Mammary epithelial cell (primary cell): ENCODE measurements around the gene MID1IP1.

Experiments
- CTCF ChIP-seq, 2 donors: IDR thresholded peaks in 1 of 2; conservative IDR thresholded peaks in 1 of 2; 2 replicates each; pipeline ENCODE4 v1.5.1; 2011 to 2012; ENCODE audit warnings: inconsistent platforms in 2 of 2, low read length in 2 of 2, mild to moderate bottlenecking in 2 of 2, control low read depth in 1 of 2, low read depth in 1 of 2; ENCODE audit not compliant: insufficient read depth in 1 of 2; ENCODE audit errors: extremely low read depth in 1 of 2
- EZH2 ChIP-seq: IDR thresholded peaks from 2 replicates; pipeline ENCODE4 v1.6.1; 2012; ENCODE audit warnings: low read length, inconsistent platforms, borderline replicate concordance

GRCh38 chrX:38837389-38837788, 36.1 kb downstream of the MID1IP1 start:
- TF ChIP-seq CTCF (conservative IDR thresholded peaks at IDR 0.05 in 1 of 2, IDR thresholded peaks at IDR 0.05 in 1 of 2; ENCODE audit: extremely low read depth in 1 of 2, insufficient read depth in 1 of 2, low read depth in 1 of 2, low read length in 2 of 2) (no peak), EZH2 (no peak)
